ENCODE measurements around the gene TACC3. TPM values are rescaled to one million over a fixed set of nuclear protein-coding genes. Genes with fewer than 3 reads are reported as not detected.

The TACC3 gene
- total and polyA plus RNA-seq, 2 of the 8 experiments (the other 6 are each of a cell fraction or from before 2014, with no cell fraction given), result 73.8 to 148 TPM

DNA sequence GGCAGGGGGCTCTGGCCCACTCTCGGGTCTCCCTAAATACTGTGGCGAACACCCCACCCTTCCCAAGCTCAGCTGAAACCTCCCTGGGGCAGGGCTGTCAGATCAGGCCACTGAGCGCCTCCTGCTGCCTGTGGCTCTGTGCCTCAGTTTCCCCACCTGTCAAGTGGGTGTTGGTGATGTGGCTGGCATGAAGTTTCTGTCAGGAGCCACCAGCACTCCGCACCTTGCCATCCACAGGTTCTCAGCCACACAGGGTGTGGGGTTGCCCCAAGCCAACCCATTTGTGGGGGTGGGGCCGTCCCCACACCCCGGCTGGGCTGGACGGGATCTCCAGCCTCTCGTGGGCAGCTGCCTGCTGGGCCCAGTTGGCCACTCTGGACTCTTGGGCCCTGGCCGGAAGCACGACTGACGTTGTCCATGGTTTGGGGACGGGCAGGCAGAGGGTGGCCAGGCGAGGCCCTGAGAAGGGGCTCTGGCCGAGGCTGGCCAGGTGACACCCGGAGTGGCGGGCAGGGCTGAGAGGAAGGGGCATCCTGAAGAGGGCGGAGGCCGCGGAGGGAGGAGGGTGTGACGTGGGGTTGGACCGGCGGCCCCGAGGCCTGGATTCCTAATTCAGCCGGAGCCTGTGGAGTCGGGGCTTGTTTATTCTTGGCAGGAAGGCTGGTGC, 66.2 kb downstream of the TACC3 start:
- H2BK12ac ChIP-seq (ENCODE audit: low read depth, low read length), result 0 out of 2 replicates have a peak overlapping the region, but pooled peaks have one; percentile 27
- 85% methylated on average over 24 of the region's 25 CpGs; no CpG with 5 or more reads in 1 of the 2 experiments for WGBS, 2 experiments (ENCODE audit: extremely low coverage in 1 of 2, insufficient coverage in 1 of 2, insufficient read length in 1 of 2, insufficient replicate concordance in 2 of 2, low coverage in 1 of 2, low lambda C conversion rate in 2 of 2, missing lambda C conversion rate in 1 of 2)
- TF ChIP-seq CBX8 (IDR thresholded peaks at IDR 0.05; ENCODE audit: borderline replicate concordance, low read depth, low read length) (no peak), RNF2 (IDR thresholded peaks at IDR 0.05; ENCODE audit: borderline replicate concordance, low read depth, low read length, missing control alignments, poor library complexity, severe bottlenecking) (no peak), SIX5 (IDR thresholded peaks at IDR 0.05; ENCODE audit: low read depth, low read length) (no peak), YY1 (IDR thresholded peaks at IDR 0.05; ENCODE audit: low read depth, low read length) (no peak), JUN (IDR thresholded peaks at IDR 0.05; ENCODE audit: low read depth, low read length) (no peak), SIN3A (conservative IDR thresholded peaks at IDR 0.05 in 1 of 2, IDR thresholded peaks at IDR 0.05 in 1 of 2; ENCODE audit: low read depth in 1 of 2, low read length in 2 of 2) (no peak), EGR1 (IDR thresholded peaks at IDR 0.05; ENCODE audit: borderline replicate concordance, low read depth, low read length) (no peak), SP4 (IDR thresholded peaks at IDR 0.05; ENCODE audit: low read length) (no peak), POU5F1 (IDR thresholded peaks at IDR 0.05; ENCODE audit: low read depth, low read length) (no peak), EZH2 (IDR thresholded peaks at IDR 0.05; ENCODE audit: low read depth, low read length, severe bottlenecking) (no peak)
- TF ChIP-seq, protein P1, sequence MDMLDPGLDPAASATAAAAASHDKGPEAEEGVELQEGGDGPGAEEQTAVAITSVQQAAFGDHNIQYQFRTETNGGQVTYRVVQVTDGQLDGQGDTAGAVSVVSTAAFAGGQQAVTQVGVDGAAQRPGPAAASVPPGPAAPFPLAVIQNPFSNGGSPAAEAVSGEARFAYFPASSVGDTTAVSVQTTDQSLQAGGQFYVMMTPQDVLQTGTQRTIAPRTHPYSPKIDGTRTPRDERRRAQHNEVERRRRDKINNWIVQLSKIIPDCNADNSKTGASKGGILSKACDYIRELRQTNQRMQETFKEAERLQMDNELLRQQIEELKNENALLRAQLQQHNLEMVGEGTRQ (IDR thresholded peaks at IDR 0.05; ENCODE audit: low read length), result no peak

More for the DNA sequence above, 66.2 kb downstream of the TACC3 start:
- Histone ChIP-seq H4K91ac (replicated peaks; ENCODE audit: insufficient read length, low read length) (no peak overlapping the region), H3K9ac (replicated peaks in 1 of 4; ENCODE audit: extremely low read depth in 1 of 4, low read depth in 3 of 4, low read length in 3 of 4) (no peak overlapping the region), H3K79me1 (ENCODE audit: low read depth, low read length) (no peaks in the 10 kb centered on the region), H4K8ac (ENCODE audit: extremely low read depth, insufficient read depth, low read length) (no peak overlapping the region), H3K4me1 (replicated peaks in 1 of 4; ENCODE audit: control insufficient read depth in 3 of 4, insufficient read depth in 4 of 4, low read length in 3 of 4) (peaks cover 0 to 6% (median 5%) of the 10 kb centered on the region in 4 experiments; a peak in 6 of 7 replicates), H3K4me3 (ENCODE audit: extremely low read depth in 1 of 4, insufficient read depth in 2 of 4, low read depth in 3 of 4, low read length in 4 of 4) (no peak overlapping the region), H2AK5ac (ENCODE audit: low read depth, low read length) (no peak overlapping the region), H3K56ac (replicated peaks; ENCODE audit: insufficient read length, low read depth, low read length) (no peak overlapping the region), H3K27me3 (replicated peaks in 1 of 4; ENCODE audit: control insufficient read depth in 3 of 4, extremely low read depth in 1 of 4, insufficient read depth in 3 of 4, low read length in 3 of 4) (peaks cover 5 to 19% (median 17%) of the 10 kb centered on the region in 4 experiments), H2BK120ac (replicated peaks; ENCODE audit: low read depth, low read length) (no peak overlapping the region), H3K4ac (replicated peaks; ENCODE audit: insufficient read length, low read depth, low read length) (no peak overlapping the region), H2AFZ (ENCODE audit: low read length) (no peak overlapping the region), H3K27ac (ENCODE audit: low read depth, low read length) (no peak overlapping the region), H3K36me3 (ENCODE audit: control insufficient read depth in 2 of 4, insufficient read depth in 4 of 4, low read length in 3 of 4) (no peaks in the 10 kb centered on the region), H3K9me3 (ENCODE audit: insufficient read depth in 2 of 2, low read depth in 1 of 2, low read length in 1 of 2) (no peaks in the 10 kb centered on the region), H3K79me2 (ENCODE audit: control insufficient read depth in 1 of 2, insufficient read depth in 2 of 2, low read length in 2 of 2) (no peaks in the 10 kb centered on the region), H2BK15ac (ENCODE audit: low read length) (no peak overlapping the region), H2BK20ac (ENCODE audit: low read length) (0 out of 2 replicates have a peak overlapping the region, but pooled peaks have one; percentile 61), H3K14ac (ENCODE audit: insufficient read length) (no peak overlapping the region), H3K23ac (ENCODE audit: insufficient read length) (no peak overlapping the region), H3K23me2 (ENCODE audit: low read depth, low read length) (peaks cover under 1% of the 10 kb centered on the region; the same call in 1 of the 2 replicates), H4K20me1 (replicated peaks in 1 of 2; ENCODE audit: control insufficient read depth in 1 of 2, insufficient read depth in 2 of 2, low read length in 2 of 2) (no peaks in the 10 kb centered on the region), H3K18ac (ENCODE audit: extremely low read depth, low read length) (no peak overlapping the region; the same call in 1 of the 2 replicates), H2BK5ac (ENCODE audit: low read depth, low read length) (no peak overlapping the region), H3K4me2 (ENCODE audit: insufficient read depth in 1 of 2, low read depth in 2 of 2, low read length in 2 of 2) (no peak overlapping the region), H4K5ac (ENCODE audit: insufficient read length, low read depth, low read length) (no peak overlapping the region)
- POLR2A ChIA-PET (ENCODE audit: partially characterized antibody), result interaction anchor here (1.0 to 11.0 kb wide), 3 partner anchors 10 to 42 kb away, joined by 3 to 170 read pairs (median 7); no protein-coding TSS in a partner anchor
- FAIRE-seq (no peak), DNase-seq (ENCODE audit: low read depth in 1 of 2, low spot score in 2 of 2) (no peak)
- CTCF ChIA-PET (ENCODE audit: partially characterized antibody), result interaction anchor here (52.9 to 71.2 kb wide), 2 partner anchors 1 to 23 kb away, joined by 2507 read pairs; partner anchors contain the start of gene FGFR3
